Measurements from ENCODE around the gene YDJC. TPM values are rescaled to one million over a fixed set of nuclear protein-coding genes. Genes with fewer than 3 reads are reported as not detected.

The YDJC gene
- total and polyA plus RNA-seq, 2 of the 8 experiments (the other 6 are each of a cell fraction or from before 2014, with no cell fraction given) = 36.7 to 45.2 TPM

GRCh38 chr22:21650280-21650679 is 20.5 kb upstream of the YDJC start:
- Histone ChIP-seq H3K79me2 (ENCODE audit: control insufficient read depth in 1 of 2, insufficient read depth in 2 of 2, low read length in 2 of 2) (peaks cover 0 to 4% of the 10 kb centered on the region in 2 experiments; a peak in 1 of 4 replicates), H3K27me3 (replicated peaks in 1 of 4; ENCODE audit: control insufficient read depth in 3 of 4, extremely low read depth in 1 of 4, insufficient read depth in 3 of 4, low read length in 3 of 4) (no peaks in the 10 kb centered on the region), H4K5ac (ENCODE audit: insufficient read length, low read depth, low read length) (no peak overlapping the region), H3K14ac (ENCODE audit: insufficient read length) (no peak overlapping the region), H2BK20ac (ENCODE audit: low read length) (no peak overlapping the region), H3K18ac (ENCODE audit: extremely low read depth, low read length) (no peak overlapping the region), H4K20me1 (replicated peaks in 1 of 2; ENCODE audit: control insufficient read depth in 1 of 2, insufficient read depth in 2 of 2, low read length in 2 of 2) (peaks cover 7 to 13% of the 10 kb centered on the region in 2 experiments), H2BK12ac (ENCODE audit: low read depth, low read length) (no peak overlapping the region), H3K4me3 (ENCODE audit: extremely low read depth in 1 of 4, insufficient read depth in 2 of 4, low read depth in 3 of 4, low read length in 4 of 4) (peak overlapping the region in 1 of 4 experiments; percentile 80; a peak in 1 of 8 replicates), H3K56ac (replicated peaks; ENCODE audit: insufficient read length, low read depth, low read length) (no peak overlapping the region), H3K79me1 (ENCODE audit: low read depth, low read length) (peaks cover 7% of the 10 kb centered on the region; the same call in 1 of the 2 replicates), H3K27ac (ENCODE audit: low read depth, low read length) (no peak overlapping the region), H3K9me3 (ENCODE audit: insufficient read depth in 2 of 2, low read depth in 1 of 2, low read length in 1 of 2) (no peaks in the 10 kb centered on the region), H2AK5ac (ENCODE audit: low read depth, low read length) (no peak overlapping the region), H3K23me2 (ENCODE audit: low read depth, low read length) (peaks cover 5% of the 10 kb centered on the region; the same call in 1 of the 2 replicates), H4K8ac (ENCODE audit: extremely low read depth, insufficient read depth, low read length) (no peak overlapping the region), H3K9ac (replicated peaks in 1 of 4; ENCODE audit: extremely low read depth in 1 of 4, low read depth in 3 of 4, low read length in 3 of 4) (no peak overlapping the region), H3K23ac (ENCODE audit: insufficient read length) (no peak overlapping the region), H3K4ac (replicated peaks; ENCODE audit: insufficient read length, low read depth, low read length) (no peak overlapping the region), H2AFZ (ENCODE audit: low read length) (no peak overlapping the region), H4K91ac (replicated peaks; ENCODE audit: insufficient read length, low read length) (no peak overlapping the region), H2BK120ac (replicated peaks; ENCODE audit: low read depth, low read length) (no peak overlapping the region), H3K4me2 (ENCODE audit: insufficient read depth in 1 of 2, low read depth in 2 of 2, low read length in 2 of 2) (peak overlapping the region in 1 of 2 experiments; percentile 97; a peak in 2 of 4 replicates), H2BK5ac (ENCODE audit: low read depth, low read length) (no peak overlapping the region), H3K4me1 (replicated peaks in 1 of 4; ENCODE audit: control insufficient read depth in 3 of 4, insufficient read depth in 4 of 4, low read length in 3 of 4) (peaks cover 3 to 14% (median 7%) of the 10 kb centered on the region in 4 experiments; a peak in 6 of 7 replicates), H3K36me3 (ENCODE audit: control insufficient read depth in 2 of 4, insufficient read depth in 4 of 4, low read length in 3 of 4) (peaks cover 10 to 15% (median 14%) of the 10 kb centered on the region in 4 experiments; a peak in 6 of 8 replicates), H2BK15ac (ENCODE audit: low read length) (no peak overlapping the region)
- FAIRE-seq (no peak), DNase-seq (ENCODE audit: low read depth in 1 of 2, low spot score in 2 of 2) (no peak)
- ChIA-PET CTCF (ENCODE audit: partially characterized antibody) (interaction anchor here (4.1 to 22.2 kb wide), 2 partner anchors 8 to 23 kb away, joined by 22 to 499 read pairs; partner anchors contain the start of genes CCDC116, SDF2L1 and YDJC), POLR2A (ENCODE audit: partially characterized antibody) (interaction anchor here (0.8 to 5.9 kb wide), 4 partner anchors 8 to 35 kb away, joined by 3 to 42 read pairs (median 4); partner anchors contain the start of genes PPIL2 and SDF2L1)
- WGBS, 2 experiments (ENCODE audit: extremely low coverage in 1 of 2, insufficient coverage in 1 of 2, insufficient read length in 1 of 2, insufficient replicate concordance in 2 of 2, low coverage in 1 of 2, low lambda C conversion rate in 2 of 2, missing lambda C conversion rate in 1 of 2) = 86% methylated on average over 7 of the region's 7 CpGs; no CpG with 5 or more reads in 1 of the 2 experiments
- TF ChIP-seq ZNF274 (IDR thresholded peaks at IDR 0.05; ENCODE audit: borderline replicate concordance, extremely low read depth, low read length) (no peak), NRF1 (IDR thresholded peaks at IDR 0.05; ENCODE audit: low read depth, low read length) (no peak), ATF2 (IDR thresholded peaks at IDR 0.05; ENCODE audit: low read length) (no peak), SIX5 (IDR thresholded peaks at IDR 0.05; ENCODE audit: low read depth, low read length) (no peak), CHD2 (IDR thresholded peaks at IDR 0.05; ENCODE audit: low read length) (no peak), CEBPB (IDR thresholded peaks at IDR 0.05; ENCODE audit: low read depth, low read length) (no peak), TBP (IDR thresholded peaks at IDR 0.05; ENCODE audit: low read depth, low read length) (no peak), TAF1 (IDR thresholded peaks at IDR 0.05; ENCODE audit: low read depth, low read length) (no peak), GABPA (IDR thresholded peaks at IDR 0.05; ENCODE audit: borderline replicate concordance, insufficient read depth, low read length) (no peak), SP2 (IDR thresholded peaks at IDR 0.05; ENCODE audit: low read length) (no peak), RBBP5 (IDR thresholded peaks at IDR 0.05; ENCODE audit: borderline replicate concordance, low read depth, low read length) (no peak), RFX5 (IDR thresholded peaks at IDR 0.05; ENCODE audit: borderline replicate concordance, low read depth, low read length) (no peak)

Data from H1 (cell line).